ENCODE data around the gene CLEC1B.
"Not testable (repeated sequence)": the region's sequence is repeated elsewhere in the genome, so short reads cannot be mapped to it uniquely, and the experiment has no call there.

The CLEC1B gene

DNA sequence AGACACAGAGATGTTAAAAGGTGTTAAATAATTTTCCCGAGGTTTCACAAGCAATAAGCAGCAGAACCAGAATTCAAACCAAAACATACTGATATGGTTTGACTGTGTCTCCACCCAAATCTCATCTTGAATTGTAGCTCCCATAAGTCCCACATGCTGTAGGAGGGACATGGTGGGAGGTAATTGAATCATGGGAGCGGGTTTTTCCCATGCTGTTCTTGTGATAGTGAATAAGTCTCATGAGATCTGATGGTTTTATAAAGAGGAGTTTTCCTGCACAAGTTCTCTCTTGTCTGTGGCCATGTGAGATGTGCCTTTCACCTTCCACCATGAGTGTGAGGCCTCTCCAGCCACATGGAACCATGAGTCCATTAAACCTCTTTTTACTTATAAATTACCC is 24.2 kb downstream of the CLEC1B start:
- not testable (repeated sequence) for DNase-seq (ENCODE audit: low spot score)

DNA sequence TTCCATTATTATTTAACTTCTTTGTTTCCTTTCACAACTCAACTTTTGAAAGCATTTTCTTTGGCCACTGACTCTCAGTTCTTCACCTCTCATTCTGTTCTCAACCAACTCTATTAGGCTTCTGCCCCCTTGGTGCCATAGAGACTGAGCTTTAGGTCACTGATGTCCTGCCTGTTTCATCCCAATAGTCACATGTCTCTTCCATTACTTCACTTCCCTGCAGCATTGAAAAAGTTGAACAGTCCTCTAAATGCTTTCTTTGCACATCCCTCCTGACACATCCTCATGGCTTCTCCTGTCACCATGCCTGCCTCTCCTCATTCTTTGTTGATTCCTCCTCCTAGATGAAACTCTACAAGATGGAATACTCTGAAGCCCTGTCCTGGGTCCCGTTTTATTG is 25.0 kb downstream of the CLEC1B start:
- DNase-seq (ENCODE audit: low spot score): no peak

DNA sequence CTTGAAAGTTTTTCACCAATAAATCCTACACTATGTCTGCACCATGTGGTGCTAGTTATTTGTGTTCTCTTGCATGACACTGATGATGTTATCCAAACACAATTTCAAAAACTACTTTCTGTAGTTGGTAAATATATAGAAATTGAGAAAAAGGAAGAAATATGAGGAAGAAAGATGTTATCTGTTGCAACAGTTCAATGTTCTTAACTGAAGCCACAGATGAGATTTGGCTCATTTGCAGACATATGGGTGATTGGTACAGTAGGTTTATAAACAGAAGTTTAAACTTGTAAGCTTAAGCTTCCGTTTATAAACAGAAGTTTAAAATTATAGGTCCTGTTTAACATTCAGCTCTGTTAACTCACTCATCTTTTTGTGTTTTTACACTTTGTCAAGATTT is 27.7 kb downstream of the CLEC1B start, which contains the start of gene CLEC12A:
Gene CLEC12A (plus strand): TSS at position 229 of the 400 bp plus-strand sequence. CDS start 188 bp downstream, outside the sequence.
- no peak for DNase-seq (ENCODE audit: low spot score)

DNA sequence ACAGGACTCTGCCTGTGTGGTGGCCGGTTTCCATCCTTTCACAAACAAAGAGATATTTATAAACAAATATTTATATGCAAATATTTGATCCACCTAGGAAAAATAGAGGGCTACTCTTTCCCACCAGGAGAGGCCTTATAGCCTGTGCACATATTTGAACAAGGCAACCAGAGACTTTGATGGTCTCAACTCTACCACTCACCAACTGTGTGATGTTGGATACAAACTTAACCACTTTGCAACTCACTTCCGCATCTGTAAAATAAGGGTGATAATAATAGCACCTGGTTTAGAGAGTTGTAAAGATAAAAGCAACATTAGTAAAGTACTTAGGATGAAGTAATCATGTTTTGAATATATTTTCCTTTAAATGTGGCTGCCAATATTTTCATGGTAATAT is 29.2 kb downstream of the CLEC1B start:
- DNase-seq (ENCODE audit: low spot score): no peak

DNA sequence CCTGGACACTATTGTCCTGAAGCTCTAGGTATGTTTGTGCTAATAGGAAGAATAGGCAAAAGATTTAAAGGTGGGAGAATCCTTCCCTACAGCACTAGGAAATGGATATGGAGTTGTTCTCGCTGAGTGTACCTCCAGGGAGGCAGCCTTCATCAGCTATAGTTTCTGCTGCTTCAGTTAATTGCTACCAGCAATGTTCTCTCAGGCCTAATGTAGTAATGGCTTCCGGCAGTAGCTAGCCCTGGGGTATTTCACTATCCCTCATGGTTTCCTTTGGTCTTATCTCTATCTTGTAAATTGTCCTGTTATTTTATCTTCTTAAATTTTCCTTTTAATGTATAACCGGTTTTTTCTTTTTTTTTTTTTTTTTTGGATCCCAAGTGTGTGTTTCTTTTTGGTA is 37.0 kb downstream of the CLEC1B start:
- no peak for DNase-seq (ENCODE audit: low spot score)

DNA sequence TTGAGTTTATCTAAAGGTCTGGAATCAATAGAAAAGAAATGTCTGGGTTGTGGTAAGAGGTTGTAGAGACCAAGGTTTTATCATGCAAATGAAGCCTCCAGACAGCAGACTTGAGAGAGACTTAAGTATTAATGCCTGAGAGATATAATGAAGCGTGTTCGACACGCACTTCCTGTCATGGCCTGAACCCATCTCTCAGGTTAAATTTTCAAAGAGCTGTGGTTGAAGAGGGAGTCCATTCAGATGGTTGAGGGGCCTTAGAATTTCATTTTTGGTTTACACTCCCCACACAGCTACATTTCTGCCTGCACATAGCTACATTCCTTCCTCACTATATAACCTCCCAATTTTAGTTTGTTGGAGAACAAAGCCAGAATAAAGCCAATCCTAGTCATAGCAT is 37.8 kb downstream of the CLEC1B start:
- no peak for DNase-seq (ENCODE audit: low spot score)

DNA sequence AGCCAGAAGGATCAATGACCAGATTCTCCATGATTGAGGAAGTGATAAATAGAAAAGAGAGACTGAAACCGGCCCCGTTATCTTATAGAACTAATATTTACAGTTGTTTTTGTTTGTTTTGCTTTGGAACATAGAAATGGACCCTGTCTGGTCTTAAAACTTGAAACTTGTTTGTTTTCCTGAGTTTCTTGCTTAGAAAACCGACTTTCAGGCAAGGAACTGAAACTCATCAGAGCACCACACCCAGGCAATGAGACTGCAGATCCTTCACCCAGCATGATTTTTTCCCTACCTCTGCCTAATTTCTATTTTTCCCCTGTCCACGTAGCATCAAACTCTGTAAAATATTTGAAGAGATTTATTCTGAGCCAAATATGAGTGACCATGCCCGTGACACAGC is 38.3 kb downstream of the CLEC1B start:
- DNase-seq (ENCODE audit: low spot score): no peak

DNA sequence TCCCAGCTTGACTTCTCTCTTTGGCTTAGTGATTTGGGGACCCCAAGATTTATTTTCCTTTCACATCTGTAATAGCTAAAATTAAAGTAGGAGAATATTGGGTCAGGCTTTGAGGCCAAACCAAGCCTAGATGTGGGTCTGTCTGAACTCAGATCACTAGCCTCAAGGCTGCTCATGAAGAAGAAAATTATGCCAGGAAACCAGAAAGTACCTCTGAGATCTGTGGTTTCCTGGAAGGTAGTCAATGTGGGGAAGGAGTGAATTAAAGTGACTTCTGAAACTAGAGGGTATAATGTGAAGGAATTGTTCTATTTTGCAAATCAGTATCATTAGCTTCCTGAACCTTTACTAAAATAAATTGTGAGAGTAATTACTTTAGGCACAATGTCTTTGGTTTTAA is 41.1 kb downstream of the CLEC1B start:
- DNase-seq (ENCODE audit: low spot score): no peak

DNA sequence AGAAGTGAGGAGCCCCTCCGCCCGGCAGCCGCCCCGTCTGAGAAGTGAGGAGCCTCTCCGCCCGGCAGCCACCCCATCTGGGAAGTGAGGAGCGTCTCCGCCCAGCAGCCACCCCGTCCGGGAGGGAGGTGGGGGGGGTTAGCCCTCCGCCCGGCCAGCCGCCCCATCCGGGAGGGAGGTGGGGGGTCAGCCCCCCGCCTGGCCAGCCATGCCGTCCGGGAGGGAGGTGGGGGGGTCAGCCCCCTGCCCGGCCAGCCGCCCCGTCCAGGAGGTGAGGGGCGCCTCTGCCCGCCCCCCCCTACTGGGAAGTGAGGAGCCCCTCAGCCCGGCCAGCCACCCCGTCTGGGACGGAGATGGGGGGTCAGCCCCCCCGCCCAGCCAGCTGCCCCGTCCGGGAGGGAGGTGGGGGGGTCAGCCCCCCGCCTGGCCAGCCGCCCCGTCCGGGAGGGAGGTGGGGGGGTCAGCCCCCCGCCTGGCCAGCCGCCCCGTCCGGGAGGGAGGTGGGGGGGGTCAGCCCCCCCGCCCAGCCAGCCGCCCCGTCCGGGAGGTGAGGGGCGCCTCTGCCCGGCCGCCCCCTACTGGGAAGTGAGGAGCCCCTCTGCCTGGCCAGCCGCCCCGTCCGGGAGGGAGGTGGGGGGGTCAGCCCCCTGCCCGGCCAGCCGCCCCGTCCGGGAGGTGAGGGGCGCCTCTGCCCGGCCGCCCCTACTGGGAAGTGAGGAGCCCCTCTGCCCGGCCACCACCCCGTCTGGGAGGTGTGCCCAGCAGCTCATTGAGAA is 45.8 kb downstream of the CLEC1B start:
- not testable (repeated sequence) for DNase-seq (ENCODE audit: low spot score)

DNA sequence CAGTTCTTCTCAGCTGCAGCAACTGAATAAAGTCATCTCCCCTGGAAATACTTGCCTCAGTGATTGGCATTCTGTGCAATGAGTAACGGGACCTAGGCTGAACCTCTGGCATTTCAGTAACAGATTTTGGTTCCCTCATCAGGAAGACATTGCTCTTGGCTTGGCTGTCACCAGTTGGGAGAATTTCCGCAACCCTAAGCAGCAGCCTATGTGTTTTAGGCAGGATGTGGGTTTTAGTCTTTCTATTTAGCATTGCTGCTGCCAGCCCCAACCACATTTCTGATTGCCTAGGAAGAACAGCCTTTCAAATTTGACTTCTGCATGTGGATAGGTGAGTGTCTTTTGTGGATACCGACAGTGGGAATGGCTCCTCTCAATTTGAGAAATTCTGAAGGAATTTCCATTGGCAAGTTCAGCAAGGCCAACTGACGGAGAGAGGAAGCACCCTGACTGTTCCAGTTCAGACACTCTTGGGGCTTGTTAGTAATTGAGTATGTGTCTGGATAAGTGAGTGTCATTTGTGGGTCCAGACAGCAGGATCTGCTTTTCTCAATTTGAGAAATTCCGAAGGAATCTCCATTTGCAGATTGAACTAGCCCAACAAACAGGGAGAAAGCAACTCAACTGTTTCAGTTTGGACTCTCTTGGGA is 47.8 kb downstream of the CLEC1B start:
- DNase-seq (ENCODE audit: low spot score): no peak

DNA sequence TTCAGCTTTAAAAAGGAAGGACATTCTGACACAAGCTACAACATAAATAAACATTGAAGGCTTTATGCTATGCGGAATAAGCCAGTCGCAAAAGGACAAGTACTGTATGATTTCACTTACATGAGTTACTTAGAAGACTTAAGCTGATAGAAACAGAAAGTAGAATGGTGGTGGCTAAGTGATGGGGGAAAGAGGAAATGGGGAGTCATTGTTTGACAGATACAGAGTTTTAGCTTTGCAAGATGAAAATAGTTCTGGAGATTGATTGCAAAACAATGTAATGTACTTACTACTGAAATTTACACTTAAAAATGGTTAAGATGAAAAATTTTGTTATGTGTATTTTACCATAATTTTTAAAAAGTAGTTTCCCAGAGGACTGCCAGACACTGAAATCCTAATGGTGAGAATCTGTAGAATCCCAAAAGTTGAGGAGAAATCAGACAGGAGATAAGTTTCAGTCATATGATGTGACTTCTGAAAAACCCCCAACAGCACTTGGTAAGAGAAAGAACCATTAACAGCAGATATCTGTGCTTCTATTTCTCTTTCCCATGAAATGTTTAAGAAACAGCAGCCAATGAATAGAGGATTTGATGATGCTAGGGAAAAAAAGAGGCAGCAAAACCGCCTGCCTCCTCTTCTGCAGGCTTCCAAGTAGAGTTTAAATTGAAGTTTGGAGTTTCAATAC is 50.2 kb downstream of the CLEC1B start:
- no peak for DNase-seq (ENCODE audit: low spot score)

DNA sequence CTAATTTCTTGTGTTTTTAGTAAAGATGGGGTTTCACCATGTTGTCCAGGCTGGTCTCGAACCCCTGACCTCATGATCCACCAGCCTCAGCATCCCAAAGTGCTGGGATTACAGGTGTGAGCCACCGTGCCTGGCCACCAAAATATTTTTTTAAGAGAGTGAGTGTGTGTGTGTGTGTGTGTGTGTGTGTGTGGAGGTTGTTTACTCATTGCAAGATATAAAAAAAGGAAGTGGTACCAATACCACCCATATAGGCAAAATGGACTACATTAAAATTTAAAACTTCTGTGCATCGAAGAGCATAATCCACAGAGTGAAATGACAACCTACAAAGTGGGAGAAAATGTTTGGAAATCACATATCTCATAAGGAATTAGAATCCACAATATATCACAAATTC is 51.2 kb downstream of the CLEC1B start:
- DNase-seq (ENCODE audit: low spot score): no peak

DNA sequence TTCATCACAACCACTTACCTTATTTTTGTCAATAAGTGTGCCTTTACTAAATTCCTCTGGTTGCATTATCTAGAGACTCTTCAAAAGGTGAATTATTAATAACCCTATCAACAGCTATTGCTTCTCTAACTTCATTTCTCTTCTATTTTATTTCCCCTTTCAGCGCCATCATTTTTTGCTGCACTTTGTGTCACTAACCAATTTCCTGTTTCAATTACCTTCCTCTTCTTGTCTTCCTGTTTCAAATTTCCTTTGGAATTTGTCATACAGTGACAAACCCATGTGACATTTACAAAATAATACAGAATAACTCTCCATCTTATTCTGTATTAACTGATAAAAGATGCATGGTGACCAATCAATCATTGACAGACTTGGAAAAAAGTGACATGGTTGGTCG is 54.5 kb downstream of the CLEC1B start:
- no peak for DNase-seq (ENCODE audit: low spot score)

DNA sequence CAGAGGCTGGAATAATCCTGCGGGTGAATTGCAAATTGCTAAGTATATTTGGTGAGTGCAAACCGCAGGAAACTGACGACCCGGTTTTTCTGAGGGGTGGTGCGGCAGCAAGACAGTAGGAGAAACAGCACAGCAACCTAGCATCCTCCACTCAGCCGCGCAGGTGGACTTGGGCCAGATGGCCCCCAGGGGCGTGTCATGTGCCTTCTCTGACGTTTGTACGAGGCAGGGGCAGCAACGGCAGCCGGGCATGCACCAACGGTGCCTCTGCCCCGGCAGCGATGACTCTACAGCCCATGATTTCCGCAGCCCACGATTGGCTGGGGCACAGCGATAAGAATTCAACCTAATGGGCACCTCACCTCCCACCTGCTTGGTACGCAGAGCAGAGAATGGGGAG is 55.7 kb downstream of the CLEC1B start:
- no peak for DNase-seq (ENCODE audit: low spot score)
